ENCODE data around the gene DBNDD1.
"Not testable (repeated sequence)": the region's sequence is repeated elsewhere in the genome, so short reads cannot be mapped to it uniquely, and the experiment has no call there.

DBNDD1 gene

DNA sequence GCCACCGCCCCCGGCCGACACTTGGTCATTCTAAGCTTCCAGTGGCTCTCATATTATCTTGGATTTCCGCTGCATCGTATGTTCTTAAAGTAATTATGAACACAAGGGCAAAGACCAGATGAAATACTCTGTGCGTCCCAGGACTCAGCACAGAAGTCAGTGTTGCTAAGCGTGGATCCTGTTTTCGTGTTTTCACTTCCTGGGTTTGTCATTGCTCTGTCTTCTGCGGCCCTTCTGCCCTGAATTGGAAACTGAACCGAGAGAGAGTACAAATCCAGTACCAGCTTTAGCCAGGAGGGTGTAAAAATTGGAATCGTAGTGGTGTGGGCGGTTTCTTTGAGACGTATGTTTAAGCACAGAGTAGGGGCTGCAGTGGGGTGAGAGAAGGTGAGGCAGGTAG is 32.7 kb downstream of the DBNDD1 start:
- no peak for DNase-seq

GRCh38 chr16:89985219-89985618 is 34.0 kb downstream of the DBNDD1 start:
- DNase-seq = no peak

DNA sequence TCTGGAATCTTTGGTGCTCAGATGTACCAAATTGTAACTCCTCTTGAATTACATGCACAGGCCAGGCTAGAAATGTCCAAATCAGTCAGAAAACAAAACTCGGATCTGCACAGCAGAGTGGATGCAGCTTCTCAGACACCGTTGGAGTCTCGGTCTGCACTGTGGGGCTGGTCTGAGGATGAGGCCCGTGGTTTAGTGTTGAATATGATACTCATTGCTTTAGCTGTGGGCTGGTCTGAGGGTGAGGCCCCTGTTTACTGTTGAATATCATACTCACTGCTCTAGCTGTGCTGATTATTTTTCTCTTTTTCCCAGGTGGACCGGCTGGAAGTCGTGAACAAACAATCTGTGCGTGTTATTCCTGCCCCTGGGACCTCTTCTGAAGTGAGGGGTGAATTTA is 35.0 kb downstream of the DBNDD1 start:
- peak in 1 of 5 experiments; percentile 59 for DNase-seq

- peak in 1 of 5 experiments; percentile 71 for DNase-seq
Observed at GRCh38 chr16:89983536-89983935, 35.7 kb downstream of the DBNDD1 start.

- DNase-seq = no peak
Observed at GRCh38 chr16:89982318-89982717, 36.9 kb downstream of the DBNDD1 start.

DNA sequence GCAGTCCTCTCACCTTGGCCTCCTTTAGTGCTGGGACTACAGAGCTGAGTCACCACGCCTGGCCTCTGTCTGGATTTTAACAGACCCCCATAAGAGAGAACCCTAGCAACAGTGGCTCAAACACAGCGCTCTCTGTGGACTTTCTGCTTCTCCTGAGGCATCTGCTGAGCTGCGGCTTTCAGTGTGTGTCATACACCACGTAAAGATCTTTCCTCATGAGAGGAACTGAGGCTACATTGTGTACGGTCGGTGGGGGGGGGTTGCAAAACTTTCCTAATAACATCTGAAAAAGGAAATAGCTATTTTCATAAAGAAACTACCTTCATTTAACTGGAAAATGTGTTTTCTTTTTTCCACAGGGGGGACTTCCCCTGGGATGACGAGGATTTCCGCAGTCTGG is 37.8 kb downstream of the DBNDD1 start:
- DNase-seq = peak in 1 of 5 experiments; percentile 74

DNA sequence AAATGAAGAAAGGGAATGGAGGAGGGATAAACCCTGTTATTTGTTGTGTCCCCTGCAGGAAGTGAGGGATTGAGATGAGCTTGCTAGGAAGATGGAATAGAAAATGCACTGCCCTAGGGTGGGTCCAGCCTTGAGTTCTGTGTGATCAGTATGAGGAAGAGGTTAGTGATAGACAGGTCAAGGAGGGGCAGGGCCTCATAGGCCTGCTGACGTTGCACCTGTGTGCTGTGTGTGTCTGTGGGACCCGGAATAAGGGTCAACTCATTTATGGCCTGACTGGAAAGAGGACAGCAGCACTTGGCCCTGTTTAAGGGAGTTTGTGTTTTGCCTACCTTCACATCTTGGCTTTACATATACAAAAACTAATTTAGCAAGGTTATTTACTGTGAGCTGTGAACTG is 44.4 kb downstream of the DBNDD1 start:
- no peak for DNase-seq

DNA sequence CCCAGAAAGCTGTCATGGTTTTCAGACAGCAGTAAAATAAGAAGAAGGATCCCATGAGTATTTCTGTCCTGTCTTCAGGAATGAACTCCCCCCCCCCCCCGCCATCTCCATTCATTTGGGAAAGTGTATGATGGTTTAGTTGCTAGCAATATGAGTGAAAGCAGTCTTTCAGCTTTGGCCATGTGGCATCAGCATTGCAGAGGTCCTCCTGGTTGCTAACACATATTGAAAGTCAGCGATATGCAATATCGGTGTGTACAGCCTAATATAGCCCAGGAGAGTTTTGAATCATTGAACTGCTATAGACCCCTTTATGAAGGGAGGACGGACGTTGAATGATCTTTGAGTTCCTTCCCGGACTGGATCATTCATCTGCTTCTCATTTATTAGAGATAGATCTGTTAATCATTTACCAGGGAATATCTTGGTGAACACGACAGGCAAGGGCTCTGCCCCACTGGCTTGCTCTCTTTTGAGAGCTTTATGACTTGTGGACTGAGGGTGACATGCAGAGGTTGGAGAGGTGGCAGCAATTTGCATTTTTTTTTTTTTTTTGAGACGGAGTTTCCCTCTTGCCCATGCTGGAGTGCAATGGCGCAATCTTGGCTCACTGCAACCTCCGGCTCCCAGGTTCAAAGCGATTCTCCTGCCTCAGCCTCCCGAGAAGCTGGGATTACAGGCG is 45.5 kb downstream of the DBNDD1 start:
- no peak for DNase-seq

DNA sequence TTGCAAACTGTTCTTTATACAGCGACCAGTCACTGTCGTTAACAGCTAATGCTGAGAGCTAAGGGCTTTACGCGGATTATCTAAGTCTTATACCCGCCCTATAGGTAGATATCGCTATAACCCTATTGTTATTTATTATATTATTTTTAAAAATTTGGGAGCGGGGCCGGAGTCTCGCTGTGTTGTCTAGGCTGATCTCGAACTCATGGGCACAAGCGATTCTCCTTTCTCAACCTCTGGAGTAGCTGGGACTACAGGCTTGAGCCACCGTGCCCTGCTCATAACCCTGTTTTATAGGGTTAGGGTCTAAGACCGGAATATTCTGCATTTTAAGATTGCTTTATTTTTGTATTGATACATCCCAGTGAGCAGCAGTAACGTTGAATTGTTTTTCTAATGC is 46.0 kb downstream of the DBNDD1 start:
- no peak for DNase-seq

DNA sequence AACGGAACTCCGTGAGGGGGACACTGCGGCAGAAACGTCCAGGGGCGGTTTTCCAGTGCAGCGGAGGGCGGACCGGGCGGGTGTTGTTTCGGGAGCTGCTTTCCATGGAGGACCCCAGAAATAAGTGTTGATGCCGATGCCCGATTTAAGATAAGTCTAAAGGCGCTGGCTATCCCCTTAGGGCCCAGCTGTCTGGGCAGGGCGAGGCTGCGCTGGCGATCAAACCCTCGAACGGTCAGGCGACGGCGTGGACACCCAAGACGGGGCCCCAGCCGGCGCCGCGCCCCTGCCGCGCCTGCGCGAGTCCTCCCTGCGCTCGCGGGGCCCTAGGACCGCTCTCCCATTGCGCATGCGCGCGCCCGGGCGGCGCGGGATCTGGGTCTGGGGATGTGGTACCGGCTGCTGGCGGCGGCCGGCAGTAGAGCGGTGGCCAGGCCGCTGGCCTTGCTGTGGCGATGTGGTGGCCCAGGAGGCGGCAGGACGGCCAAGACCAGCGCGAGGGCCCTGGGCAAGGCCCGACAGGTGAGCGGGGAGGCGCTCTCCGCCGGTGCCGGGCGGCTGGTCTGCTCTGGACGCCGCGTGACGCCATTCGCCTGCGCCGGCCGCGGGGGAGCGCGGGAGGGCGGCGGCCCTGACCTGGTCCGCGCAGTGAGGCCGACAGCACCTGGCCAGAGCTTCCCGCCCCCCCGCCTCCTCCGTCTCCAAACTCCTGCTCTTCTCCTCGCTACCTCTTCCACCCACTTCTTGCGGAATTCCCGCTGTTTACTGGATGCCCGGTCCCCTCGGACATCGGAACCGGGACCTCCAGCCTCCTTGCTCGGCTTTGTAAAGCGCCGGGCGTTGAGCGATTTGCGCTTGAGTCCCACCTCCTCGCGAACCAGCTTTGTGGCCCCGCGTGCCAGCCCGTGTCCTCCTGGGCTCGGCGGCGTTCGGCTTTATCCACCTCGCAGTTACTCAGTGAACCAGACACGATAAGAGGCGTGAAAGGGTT is 46.7 kb downstream of the DBNDD1 start:
- DNase-seq = peak; percentile 83 to 94 (median 86)

GRCh38 chr16:89971495-89972243 is 47.6 kb downstream of the DBNDD1 start:
- DNase-seq = no peak

DNA sequence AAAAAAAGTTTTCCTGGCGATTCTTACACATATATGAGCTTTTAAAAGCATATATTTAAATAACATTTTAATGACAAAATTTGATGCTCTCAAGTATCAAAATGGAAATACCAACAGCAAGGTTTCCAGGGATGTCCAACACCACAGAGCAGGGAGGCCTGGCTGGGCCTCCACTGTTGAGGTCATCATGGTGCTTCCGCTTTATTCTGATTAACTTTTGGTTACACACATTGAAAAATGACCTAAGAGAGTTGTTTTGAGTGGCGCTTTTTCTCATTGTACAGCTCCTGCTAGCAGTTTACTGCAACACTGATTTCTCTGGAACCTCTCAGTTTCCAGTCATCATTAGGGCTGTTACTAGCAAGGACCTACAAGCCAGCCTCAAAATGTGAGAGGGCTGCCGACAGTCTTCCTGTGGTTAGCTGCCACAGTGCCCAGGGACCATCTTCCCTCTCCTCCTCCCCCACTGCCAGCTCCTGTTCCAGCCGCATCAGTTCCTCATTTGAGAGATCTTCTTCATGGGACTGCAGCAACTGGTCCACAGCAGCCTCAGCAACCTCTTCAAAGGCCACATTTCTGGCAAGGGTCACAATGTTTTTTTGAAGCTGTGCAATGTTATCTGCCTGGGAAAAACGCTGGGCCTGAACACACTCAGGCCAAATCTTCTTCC is 49.4 kb downstream of the DBNDD1 start:
- DNase-seq = no peak

DNA sequence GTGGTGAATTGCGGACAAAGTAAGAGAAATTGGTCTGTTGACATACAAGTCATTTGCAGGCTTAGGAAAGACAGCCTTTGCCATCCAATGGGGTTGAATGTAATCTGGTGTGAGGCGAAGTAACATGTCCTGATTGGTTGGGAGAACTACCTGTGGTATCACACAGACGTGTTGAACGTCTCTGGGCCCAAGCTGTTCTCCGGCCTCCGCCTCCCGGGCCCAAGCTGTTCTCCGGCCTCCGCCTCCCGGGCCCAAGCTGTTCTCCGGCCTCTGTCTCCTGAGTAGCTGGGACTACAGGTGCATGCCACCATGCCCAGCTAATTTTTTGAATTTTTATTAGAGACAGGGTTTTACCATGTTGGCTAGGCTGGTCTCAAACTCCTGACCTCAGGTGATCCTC is 51.2 kb downstream of the DBNDD1 start:
- not testable (repeated sequence) for DNase-seq

- not testable (repeated sequence) for DNase-seq
Observed at GRCh38 chr16:89967436-89967835, 51.8 kb downstream of the DBNDD1 start.

GRCh38 chr16:89966756-89967155 is 52.5 kb downstream of the DBNDD1 start:
- DNase-seq = no peak

DNA sequence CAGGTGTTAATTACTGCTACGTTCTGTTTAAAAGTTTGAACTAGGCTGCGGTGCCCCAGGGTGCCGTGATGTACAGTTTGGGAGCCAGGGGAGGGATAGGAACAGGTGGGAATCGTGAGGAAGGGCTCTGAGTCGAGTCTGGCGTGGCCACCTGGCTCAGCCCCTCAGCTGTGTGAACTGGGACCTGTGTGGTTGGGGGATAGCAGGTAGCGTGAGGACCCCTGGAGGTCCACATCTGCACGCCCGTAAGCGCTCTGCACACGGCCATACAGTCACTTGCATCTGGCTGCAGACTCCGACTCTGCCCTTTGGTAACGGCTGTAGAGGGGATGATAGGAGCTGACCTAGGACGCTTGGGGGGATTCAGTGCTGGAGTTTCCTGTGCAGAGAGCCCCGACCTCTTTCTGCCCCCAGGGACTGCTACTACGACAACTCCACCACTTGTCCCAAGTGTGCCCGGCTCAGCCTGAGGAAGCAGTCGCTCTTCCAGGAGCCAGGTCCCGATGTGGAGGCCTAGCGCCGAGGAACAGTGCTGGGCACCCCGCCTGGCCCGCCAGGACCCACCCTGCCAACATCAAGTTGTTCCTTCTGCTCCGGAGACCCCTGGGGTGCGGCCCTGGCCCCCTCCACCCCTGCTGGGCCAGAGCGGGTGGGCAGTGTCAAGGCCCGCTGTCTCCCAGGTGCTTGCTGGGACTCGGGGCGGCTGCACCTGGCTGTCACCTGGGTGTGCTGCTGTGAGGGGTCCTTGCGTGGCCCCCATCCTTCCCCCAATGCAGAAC is 53.6 kb downstream of the DBNDD1 start:
- DNase-seq = no peak

DNA sequence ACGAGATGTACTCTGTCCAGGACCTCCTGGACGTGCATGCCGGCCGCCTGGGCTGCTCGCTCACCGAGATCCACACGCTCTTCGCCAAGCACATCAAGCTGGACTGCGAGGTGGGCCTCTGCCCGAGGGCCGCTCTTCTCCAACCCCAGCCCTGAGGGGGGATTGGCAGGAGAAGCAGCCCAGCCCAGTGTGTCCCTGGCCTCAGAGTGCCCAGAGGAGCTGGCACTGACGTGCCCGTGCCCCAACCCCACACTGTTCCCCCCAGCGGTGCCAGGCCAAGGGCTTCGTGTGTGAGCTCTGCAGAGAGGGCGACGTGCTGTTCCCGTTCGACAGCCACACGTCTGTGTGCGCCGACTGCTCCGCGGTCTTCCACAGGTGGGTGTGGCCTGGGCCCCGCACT is 55.1 kb downstream of the DBNDD1 start:
- no peak for DNase-seq

DNA sequence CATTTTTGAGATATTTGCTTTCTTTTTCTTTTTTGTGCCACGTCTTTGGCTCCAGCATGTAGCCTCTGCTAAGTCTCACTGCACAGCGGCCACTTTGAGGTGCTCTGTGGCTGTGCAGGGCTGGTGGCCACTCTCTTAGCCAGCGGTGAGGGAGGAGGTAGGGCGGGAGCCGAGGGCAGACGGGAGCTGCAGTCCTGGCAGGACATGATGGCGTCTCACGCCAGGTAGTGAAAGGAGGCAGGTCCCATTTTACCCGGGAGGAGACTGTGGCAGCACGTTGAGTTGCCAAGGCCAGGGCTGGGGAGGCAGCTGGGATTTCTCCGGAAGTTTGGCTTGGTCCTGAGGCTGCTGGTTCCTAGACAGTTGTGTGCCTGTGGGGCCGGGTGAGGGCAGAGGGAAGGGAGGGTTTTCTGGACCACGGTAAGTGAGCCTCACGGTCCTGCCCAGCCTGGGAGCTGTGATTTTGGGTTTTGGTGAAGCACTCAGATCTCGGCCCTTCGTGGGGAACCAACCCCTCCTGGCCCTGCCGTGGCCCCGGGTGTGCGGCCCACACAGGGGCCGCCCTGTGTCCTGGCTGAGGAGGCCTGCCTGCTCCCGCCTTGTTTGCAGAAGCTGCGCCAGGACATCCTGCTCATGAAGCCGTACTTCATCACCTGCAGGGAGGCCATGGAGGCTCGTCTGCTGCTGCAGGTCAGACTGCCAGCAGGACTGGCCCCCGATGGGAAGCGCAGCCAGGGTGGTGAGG is 56.3 kb downstream of the DBNDD1 start:
- no peak for DNase-seq

DNA sequence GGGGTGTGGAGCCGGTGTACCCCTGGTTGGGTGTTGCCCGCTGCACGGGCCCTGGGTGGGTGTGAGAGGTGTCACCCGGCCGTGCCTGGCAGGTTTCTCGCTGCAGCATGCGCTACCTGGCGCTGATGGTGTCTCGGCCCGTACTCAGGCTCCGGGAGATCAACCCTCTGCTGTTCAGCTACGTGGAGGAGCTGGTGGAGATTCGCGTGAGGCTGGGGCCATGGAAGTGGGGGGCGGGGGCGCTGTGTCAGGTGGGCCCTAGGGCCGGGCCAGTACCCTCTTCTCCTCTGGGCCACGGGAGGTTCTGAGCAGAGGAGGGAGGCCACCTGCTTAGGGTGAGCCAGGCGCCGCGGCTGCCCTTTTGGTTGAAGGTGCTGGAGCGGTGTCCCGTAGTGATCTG is 57.3 kb downstream of the DBNDD1 start:
- no peak for DNase-seq

GRCh38 chr16:89960966-89961365 is 58.3 kb downstream of the DBNDD1 start:
- DNase-seq = no peak

DNA sequence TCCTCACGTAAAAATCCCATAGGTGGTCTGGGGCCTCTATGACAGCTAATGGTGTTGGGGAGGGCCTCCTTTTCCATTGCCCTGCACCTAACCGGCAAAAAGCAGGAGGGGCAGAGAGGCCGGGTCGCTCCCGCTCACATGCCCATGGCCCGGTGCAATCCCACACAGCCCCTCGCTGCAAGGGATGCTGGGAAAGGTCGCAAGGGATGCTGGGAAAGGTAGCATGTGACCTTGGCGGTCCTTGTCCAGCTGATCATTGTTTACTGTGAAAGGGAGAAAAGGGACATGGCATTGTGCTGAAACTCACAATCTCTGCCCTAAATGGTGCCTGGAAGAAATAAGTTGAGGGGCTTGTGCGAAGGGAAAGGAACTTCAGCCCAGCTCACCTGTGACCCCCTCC is 60.7 kb downstream of the DBNDD1 start:
- no peak for DNase-seq

Measured in T-helper 2 cell (primary cell).